Thyroid gland (tissue), 4 donors: ENCODE results near the gene PLPPR1. TPM values are rescaled to one million over a fixed set of nuclear protein-coding genes. Genes with fewer than 3 reads are reported as not detected.

Experiments
- DNase-seq, 2 donors: peaks; one replicate each; pipeline ENCODE4 v3.0.0-alpha.2; 2019
- H3K27ac ChIP-seq, 3 donors: fragments of 200-600 bp; sonication (generic); 1 replicate in 2 of 3; 2 replicates in 1 of 3; pipeline ENCODE4 v1.5.1; 2016 to 2019; ENCODE audit warnings: mild to moderate bottlenecking in 1 of 3, moderate library complexity in 1 of 3
- H3K27me3 ChIP-seq: fragments of 200-600 bp; sonication (generic); one replicate; pipeline ENCODE4 v1.5.1; 2019
- H3K36me3 ChIP-seq, 2 donors: fragments of 200-600 bp; sonication (generic); one replicate each; pipeline ENCODE4 v1.5.1; 2016 to 2019
- H3K4me1 ChIP-seq, 2 donors: fragments of 200-600 bp; sonication (generic); one replicate each; pipeline ENCODE4 v1.5.1; 2017 to 2019
- H3K4me3 ChIP-seq, 3 donors: fragments of 200-600 bp; sonication (generic); replicated peaks in 1 of 3; 1 replicate in 2 of 3; 2 replicates in 1 of 3; pipeline ENCODE4 v1.5.1; 2016; ENCODE audit warnings: mild to moderate bottlenecking in 1 of 3
- H3K9me3 ChIP-seq: fragments of 200-600 bp; sonication (generic); one replicate; pipeline ENCODE4 v1.5.1; 2017
- CTCF ChIP-seq, 6 experiments: fragments of 200-600 bp in 3 of 6; fragments of 450-650 bp in 3 of 6; sonication (generic) in 3 of 6; IDR thresholded peaks; one replicate each; pipeline ENCODE4 v1.5.1; 2016 to 2019; ENCODE audit warnings: antibody characterized with exemption in 6 of 6, mild to moderate bottlenecking in 2 of 6, inconsistent platforms in 1 of 6, moderate library complexity in 1 of 6
- POLR2A ChIP-seq, 2 donors: fragments of 450-650 bp; IDR thresholded peaks; one replicate each; pipeline ENCODE4 v1.6.1; 2017; ENCODE audit warnings: antibody characterized with exemption in 2 of 2, mild to moderate bottlenecking in 2 of 2, moderate library complexity in 1 of 2
- WGBS, 2 donors: methylation state at CpG; one replicate each; pipeline ENCODE4 v1.1.5; 2017; 5-methylcytosine and 5-hydroxymethylcytosine counted together
- intact Hi-C: fragments of 100-400 bp; cut with DNase I; formaldehyde crosslinking; loops from one replicate; pipeline ENCODE4 v1.15.1; 2023
- total RNA-seq, 4 donors: library from RNA; depleted of rRNA; stranded (reverse); fragments of >200 nt; gene quantifications; one replicate each; pipeline ENCODE4 v1.2.3, GENCODE V29; 2016

The PLPPR1 gene
- total RNA-seq, 4 donors from 2014 or later = 0.22 to 0.24 TPM; not detected in 2

- no peaks in the 10 kb centered on the region for H3K36me3 ChIP-seq
- WGBS, 2 donors = 73 to 80% methylated on average over 1 of the region's 1 CpG
- no peak for DNase-seq
- no peaks in the 10 kb centered on the region for H3K27me3 ChIP-seq
- TF ChIP-seq POLR2A (IDR thresholded peaks at IDR 0.05) = no peak
- TF ChIP-seq CTCF (IDR thresholded peaks at IDR 0.05) = no peak
- H3K4me3 ChIP-seq = no peak overlapping the region
- no peaks in the 10 kb centered on the region for H3K4me1 ChIP-seq
- no peaks in the 10 kb centered on the region for H3K9me3 ChIP-seq
- H3K27ac ChIP-seq = no peak overlapping the region
- intact Hi-C loops = no loop called here
Measured at GRCh38 chr9:101092922-101093321, 64.4 kb downstream of the PLPPR1 start.

GRCh38 chr9:101093620-101094019 lies 65.1 kb downstream of the PLPPR1 start:
- Histone ChIP-seq H3K36me3 (no peaks in the 10 kb centered on the region), H3K9me3 (no peaks in the 10 kb centered on the region), H3K27me3 (no peaks in the 10 kb centered on the region), H3K4me3 (no peak overlapping the region), H3K4me1 (no peaks in the 10 kb centered on the region), H3K27ac (no peak overlapping the region)
- intact Hi-C loops = no loop called here
- TF ChIP-seq POLR2A (IDR thresholded peaks at IDR 0.05) = no peak
- TF ChIP-seq CTCF (IDR thresholded peaks at IDR 0.05) = no peak
- DNase-seq = no peak

- intact Hi-C loops = no loop called here
- H3K27ac ChIP-seq = no peak overlapping the region
- H3K9me3 ChIP-seq = no peaks in the 10 kb centered on the region
- no peak overlapping the region for H3K4me3 ChIP-seq
- DNase-seq = no peak
- no peak for TF ChIP-seq POLR2A (IDR thresholded peaks at IDR 0.05)
- TF ChIP-seq CTCF (IDR thresholded peaks at IDR 0.05) = no peak
- no peaks in the 10 kb centered on the region for H3K4me1 ChIP-seq
- no peaks in the 10 kb centered on the region for H3K27me3 ChIP-seq
- 47 to 54% methylated on average over 1 of the region's 1 CpG for WGBS, 2 donors
- no peaks in the 10 kb centered on the region for H3K36me3 ChIP-seq
Measured at GRCh38 chr9:101094686-101095085, 66.2 kb downstream of the PLPPR1 start.

GRCh38 chr9:101097210-101097609 lies 68.7 kb downstream of the PLPPR1 start:
- no peaks in the 10 kb centered on the region for H3K36me3 ChIP-seq
- H3K9me3 ChIP-seq = no peaks in the 10 kb centered on the region
- no peaks in the 10 kb centered on the region for H3K4me1 ChIP-seq
- DNase-seq = no peak
- intact Hi-C loops = no loop called here
- WGBS, 2 donors = 0 to 25% methylated on average over 1 of the region's 1 CpG
- no peak overlapping the region for H3K4me3 ChIP-seq
- no peak overlapping the region for H3K27ac ChIP-seq
- TF ChIP-seq POLR2A (IDR thresholded peaks at IDR 0.05) = no peak
- no peak for TF ChIP-seq CTCF (IDR thresholded peaks at IDR 0.05)
- no peaks in the 10 kb centered on the region for H3K27me3 ChIP-seq

GRCh38 chr9:101098392-101098791 lies 69.9 kb downstream of the PLPPR1 start:
- H3K27me3 ChIP-seq = no peaks in the 10 kb centered on the region
- DNase-seq = no peak
- H3K4me3 ChIP-seq = no peak overlapping the region
- H3K27ac ChIP-seq = no peak overlapping the region
- intact Hi-C loops = no loop called here
- no peaks in the 10 kb centered on the region for H3K9me3 ChIP-seq
- TF ChIP-seq CTCF (IDR thresholded peaks at IDR 0.05) (no peak), POLR2A (IDR thresholded peaks at IDR 0.05) (no peak)
- no peaks in the 10 kb centered on the region for H3K4me1 ChIP-seq
- H3K36me3 ChIP-seq = no peaks in the 10 kb centered on the region
